HG02571 (cell line): ENCODE data around the gene ARHGEF5.
"Not testable (repeated sequence)": the region's sequence is repeated elsewhere in the genome, so short reads cannot be mapped to it uniquely, and the experiment has no call there.

Experiments
- ATAC-seq: cut with Tn5 transposase; IDR thresholded peaks from one replicate; pipeline ENCODE4 v1.9.1; 2021; ENCODE audit warnings: mild to moderate bottlenecking, moderate library complexity; ENCODE audit not compliant: unreplicated experiment

The ARHGEF5 gene

GRCh38 chr7:144355176-144355822, at the start of gene ARHGEF5:
Gene ARHGEF5 (plus strand): TSS chr7:144355402. CDS start chr7:144362670, 7,268 bp downstream.
- peak; percentile 76 for ATAC-seq

- not testable (repeated sequence) for ATAC-seq
These were observed 45.5 kb upstream of the ARHGEF5 start for GRCh38 chr7:144309702-144310101.

DNA sequence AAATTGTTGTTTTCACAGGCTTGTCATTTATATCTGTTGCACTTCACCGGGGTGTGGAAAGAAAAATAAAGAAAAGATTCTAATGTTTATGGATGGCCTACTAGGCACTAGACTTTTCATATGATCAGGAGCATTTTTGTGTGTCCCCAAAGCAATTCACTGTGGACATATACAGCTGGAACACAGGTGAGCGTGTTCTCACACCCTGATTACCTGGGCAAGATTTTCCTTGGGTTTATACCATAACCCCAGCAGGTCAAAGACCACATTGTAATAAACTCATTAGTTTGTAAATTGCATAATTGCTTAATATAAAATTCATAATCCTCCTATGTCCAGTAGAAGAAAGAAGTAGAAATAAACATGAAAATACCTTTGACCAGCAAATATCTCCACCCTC, 44.0 kb upstream of the ARHGEF5 start:
- not testable (repeated sequence) for ATAC-seq

- not testable (repeated sequence) for ATAC-seq
These were observed 43.2 kb upstream of the ARHGEF5 start, which contains the start of gene OR2A1 for GRCh38 chr7:144311872-144312469. Gene OR2A1 (plus strand): TSS chr7:144312419. CDS start chr7:144318125, 5,706 bp downstream.

DNA sequence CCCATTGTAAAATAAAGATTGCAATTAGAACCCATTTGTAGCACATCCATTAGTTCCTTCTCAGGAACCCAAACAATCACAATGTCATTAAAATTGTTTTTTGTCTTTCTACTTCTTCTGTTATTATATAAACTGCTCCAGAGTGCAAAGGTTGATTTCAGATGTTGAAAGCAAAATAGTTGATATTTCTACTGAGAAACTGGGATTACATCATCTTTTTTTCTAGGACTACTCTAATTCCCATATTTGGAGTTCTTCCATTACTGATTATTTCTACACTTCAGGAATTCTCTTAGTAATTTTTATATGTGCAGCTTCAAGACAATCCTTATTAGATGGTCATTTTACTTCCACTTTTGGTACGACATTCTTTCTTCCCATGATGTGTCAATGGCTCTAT, 37.7 kb upstream of the ARHGEF5 start:
- not testable (repeated sequence) for ATAC-seq

DNA sequence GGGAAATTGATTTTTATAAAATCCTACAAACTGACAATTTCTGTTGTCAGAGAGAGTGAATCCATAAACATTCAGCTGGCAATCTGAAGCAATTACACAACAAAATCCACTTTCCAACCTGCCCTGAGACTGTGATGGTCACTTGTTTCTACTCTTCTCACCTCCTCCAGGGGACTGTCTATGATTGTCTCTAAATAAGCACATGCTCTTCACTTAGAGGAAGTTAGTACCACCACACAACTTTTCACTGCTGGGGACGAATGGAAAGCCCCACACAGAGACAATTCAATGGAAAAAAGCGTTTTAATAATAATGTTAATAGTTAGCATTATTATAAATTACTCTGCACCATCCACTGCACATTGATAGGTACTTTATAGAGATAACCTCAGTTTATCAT, 35.7 kb upstream of the ARHGEF5 start:
- ATAC-seq = not testable (repeated sequence)

GRCh38 chr7:144321677-144322206, 33.5 kb upstream of the ARHGEF5 start:
- ATAC-seq = not testable (repeated sequence)

GRCh38 chr7:144323359-144323758, 31.8 kb upstream of the ARHGEF5 start:
- ATAC-seq = not testable (repeated sequence)

- ATAC-seq = not testable (repeated sequence)
These were observed 29.3 kb upstream of the ARHGEF5 start for GRCh38 chr7:144325868-144326267.

- not testable (repeated sequence) for ATAC-seq
These were observed 25.2 kb upstream of the ARHGEF5 start for GRCh38 chr7:144330044-144330443.

- ATAC-seq = not testable (repeated sequence)
These were observed 23.8 kb upstream of the ARHGEF5 start for GRCh38 chr7:144331221-144331995.

DNA sequence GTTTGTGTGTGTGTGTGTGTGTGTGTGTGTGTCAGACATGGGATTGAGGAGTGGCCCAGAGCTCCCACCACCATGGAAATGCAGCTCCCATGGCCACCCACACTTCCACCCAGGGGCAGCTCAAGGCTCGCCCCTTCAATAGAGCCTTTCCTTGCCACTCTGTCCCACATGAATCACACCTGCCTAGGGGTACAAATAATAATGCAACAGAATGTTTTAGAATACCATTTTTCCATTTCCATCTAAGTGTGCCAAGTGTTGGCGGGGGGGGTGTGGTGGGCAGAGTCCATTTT, 23.3 kb upstream of the ARHGEF5 start:
- not testable (repeated sequence) for ATAC-seq

GRCh38 chr7:144348625-144349024, 6.6 kb upstream of the ARHGEF5 start:
- ATAC-seq = not testable (repeated sequence)

GRCh38 chr7:144351667-144352066, 3.5 kb upstream of the ARHGEF5 start:
- not testable (repeated sequence) for ATAC-seq

DNA sequence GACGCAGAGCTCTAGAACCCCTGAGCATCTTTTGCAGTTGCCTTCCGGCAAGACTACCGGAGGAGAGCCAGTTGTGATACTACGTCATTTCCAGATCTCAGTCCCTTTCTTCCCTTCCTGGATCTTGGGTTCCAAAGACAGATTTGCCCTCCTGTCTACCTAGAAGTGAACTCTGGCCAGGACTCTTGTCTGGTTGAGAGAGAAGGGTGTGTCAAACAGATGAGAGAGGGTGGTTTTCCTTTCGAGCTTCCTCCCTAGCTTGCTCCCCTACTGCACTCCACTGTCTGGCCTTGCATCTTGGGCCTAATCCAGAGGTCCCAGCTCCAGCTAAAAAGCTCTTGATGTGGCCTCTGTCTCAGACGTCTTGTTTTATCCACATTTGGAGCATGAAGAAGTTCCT, 983 bp downstream of the ARHGEF5 start:
- not testable (repeated sequence) for ATAC-seq

- ATAC-seq = not testable (repeated sequence)
These were observed 1.7 kb downstream of the ARHGEF5 start for GRCh38 chr7:144356860-144357259.

DNA sequence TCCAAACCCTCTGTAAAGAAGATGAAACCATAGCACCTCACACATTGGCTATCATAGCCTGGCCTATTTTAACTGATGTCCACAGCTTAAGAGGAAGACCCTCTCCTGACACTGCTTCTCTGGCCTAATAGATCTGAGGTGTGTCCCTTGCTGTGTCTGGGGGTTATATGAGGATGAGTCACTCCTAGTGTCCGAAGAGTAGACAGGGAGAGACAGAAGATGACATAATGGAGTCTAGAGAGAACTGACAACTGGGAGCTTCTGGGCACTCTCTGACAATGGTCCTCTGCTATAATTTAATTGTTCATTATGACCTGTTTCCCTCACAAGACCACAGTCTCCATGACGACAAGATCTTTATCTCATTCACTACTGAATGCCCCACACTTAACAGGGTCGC, 6.9 kb downstream of the ARHGEF5 start:
- not testable (repeated sequence) for ATAC-seq

- not testable (repeated sequence) for ATAC-seq
These were observed 10.3 kb downstream of the ARHGEF5 start for GRCh38 chr7:144365523-144365922.

DNA sequence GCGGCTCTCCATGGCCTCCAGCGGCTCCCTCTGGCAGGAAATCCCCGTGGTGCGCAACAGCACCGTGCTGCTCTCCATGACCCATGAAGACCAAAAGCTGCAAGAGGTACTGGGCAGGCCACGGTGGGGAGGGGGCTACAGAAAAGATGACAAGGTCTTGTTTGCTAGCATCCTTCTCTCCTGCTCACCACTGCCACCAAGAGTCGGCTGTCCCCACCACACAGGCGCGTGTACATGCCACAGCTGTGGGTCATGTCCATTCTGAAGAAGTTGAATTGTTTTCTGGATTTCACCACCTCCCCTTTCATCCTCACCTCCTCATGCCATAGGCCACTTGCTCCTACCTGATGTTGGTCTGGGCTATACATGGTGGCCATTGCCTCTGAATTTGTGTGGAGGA, 12.0 kb downstream of the ARHGEF5 start:
- ATAC-seq = not testable (repeated sequence)

DNA sequence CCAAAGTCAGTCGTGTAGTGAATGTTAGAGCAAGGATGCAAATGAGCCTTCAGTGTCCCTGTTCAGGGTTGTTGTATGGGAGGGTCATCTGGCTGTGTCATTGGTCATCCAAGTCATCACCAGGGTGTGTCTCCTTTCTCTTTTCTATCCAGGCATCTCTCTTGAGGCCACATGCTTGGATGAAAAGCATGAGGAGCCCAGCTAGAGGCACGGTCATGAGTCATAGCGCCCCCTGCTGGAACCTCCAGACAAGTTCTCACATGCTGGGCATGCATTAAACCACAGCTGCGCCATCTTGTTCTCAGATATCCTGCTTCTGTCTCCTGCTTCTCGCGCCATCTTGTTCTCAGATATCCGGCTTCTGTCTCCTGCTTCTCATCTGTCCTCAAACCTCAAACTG, 14.0 kb downstream of the ARHGEF5 start:
- ATAC-seq = not testable (repeated sequence)

GRCh38 chr7:144378651-144379050, 23.4 kb downstream of the ARHGEF5 start:
- ATAC-seq = no peak
